SK-N-SH treated with all-trans-retinoic acid at 6 μM for 48 hours (cell line): ENCODE data around the gene ITGB3.

Source experiments
- ATAC-seq: fragments of 200-7000 bp; cut with Tn5 transposase; 3 replicates; pipeline ENCODE4 v1.9.1; 2020; ENCODE audit warnings: mild to moderate bottlenecking, moderate library complexity
- ARNTL ChIP-seq: fragments of 450-650 bp; formaldehyde crosslinking; IDR thresholded peaks from 2 replicates; pipeline ENCODE4 v1.5.0; 2020; ENCODE audit warnings: low read depth, mild to moderate bottlenecking, moderate library complexity, borderline replicate concordance
- BACH2 ChIP-seq: fragments of 250-450 bp; sonication (Bioruptor Pico); IDR thresholded peaks from 2 replicates; pipeline ENCODE4 v1.9.0; 2021; ENCODE audit warnings: mild to moderate bottlenecking, borderline replicate concordance
- CREB5 ChIP-seq: fragments of 250-450 bp; sonication (Bioruptor Pico); IDR thresholded peaks from 2 replicates; pipeline ENCODE4 v1.5.1; 2020; ENCODE audit warnings: low read depth, mild to moderate bottlenecking, moderate library complexity
- CSDC2 ChIP-seq: fragments of 250-450 bp; sonication (Bioruptor Pico); IDR thresholded peaks from 2 replicates; pipeline ENCODE4 v1.5.0; 2020; ENCODE audit warnings: mild to moderate bottlenecking, moderate library complexity
- ESRRG ChIP-seq: fragments of 250-450 bp; sonication (Bioruptor Pico); IDR thresholded peaks from 2 replicates; pipeline ENCODE4 v1.6.1; 2021; ENCODE audit warnings: mild to moderate bottlenecking
- GLIS3 ChIP-seq: fragments of 250-450 bp; sonication (Bioruptor Pico); IDR thresholded peaks from 2 replicates; pipeline ENCODE4 v1.5.0; 2020; ENCODE audit warnings: mild to moderate bottlenecking, moderate library complexity
- ISL1 ChIP-seq: fragments of 250-450 bp; sonication (Bioruptor Pico); IDR thresholded peaks from 2 replicates; pipeline ENCODE4 v2.1.2; 2022; ENCODE audit warnings: mild to moderate bottlenecking, moderate library complexity
- OSR1 ChIP-seq: fragments of 250-450 bp; sonication (Bioruptor Pico); IDR thresholded peaks from 2 replicates; pipeline ENCODE4 v1.8.0; 2022; ENCODE audit warnings: moderate library complexity, mild to moderate bottlenecking, inconsistent platforms
- PATZ1 ChIP-seq: fragments of 250-450 bp; sonication (Bioruptor Pico); IDR thresholded peaks from 2 replicates; pipeline ENCODE4 v1.8.0; 2020; ENCODE audit warnings: mild to moderate bottlenecking, moderate library complexity, borderline replicate concordance
- POU6F1 ChIP-seq: fragments of 250-450 bp; sonication (Bioruptor Pico); IDR thresholded peaks from 2 replicates; pipeline ENCODE4 v1.8.0; 2021; ENCODE audit warnings: low read depth, mild to moderate bottlenecking, moderate library complexity, borderline replicate concordance
- PPARA ChIP-seq: fragments of 250-450 bp; sonication (Bioruptor Pico); IDR thresholded peaks from 2 replicates; pipeline ENCODE4 v1.5.0; 2020; ENCODE audit warnings: mild to moderate bottlenecking, borderline replicate concordance
- RARB ChIP-seq: fragments of 250-450 bp; sonication (Bioruptor Pico); IDR thresholded peaks from 2 replicates; pipeline ENCODE4 v1.8.0; 2021; ENCODE audit warnings: mild to moderate bottlenecking, moderate library complexity
- TOX ChIP-seq: fragments of 250-450 bp; sonication (Bioruptor Pico); IDR thresholded peaks from 2 replicates; pipeline ENCODE4 v1.8.0; 2021; ENCODE audit warnings: mild to moderate bottlenecking, moderate library complexity, borderline replicate concordance
- TSHZ2 ChIP-seq: fragments of 250-450 bp; sonication (Bioruptor Pico); IDR thresholded peaks from 2 replicates; pipeline ENCODE4 v1.5.0; 2020; ENCODE audit warnings: mild to moderate bottlenecking, moderate library complexity
- ZC3H10 ChIP-seq: fragments of 250-450 bp; sonication (Bioruptor Pico); IDR thresholded peaks from 2 replicates; pipeline ENCODE4 v1.5.1; 2021; ENCODE audit warnings: mild to moderate bottlenecking, moderate library complexity
- ZFP3 ChIP-seq: fragments of 250-450 bp; sonication (Bioruptor Pico); IDR thresholded peaks from 2 replicates; pipeline ENCODE4 v1.5.0; 2020; ENCODE audit warnings: mild to moderate bottlenecking, moderate library complexity
- ZFP30 ChIP-seq: fragments of 450-650 bp; formaldehyde crosslinking; IDR thresholded peaks from 2 replicates; pipeline ENCODE4 v1.5.0; 2022; ENCODE audit warnings: mild to moderate bottlenecking, moderate library complexity
- ZNF565 ChIP-seq: fragments of 450-650 bp; formaldehyde crosslinking; conservative IDR thresholded peaks from 2 replicates; pipeline ENCODE4 v1.5.0; 2020; ENCODE audit warnings: low read depth, mild to moderate bottlenecking, moderate library complexity
- ZNF70 ChIP-seq: fragments of 450-650 bp; formaldehyde crosslinking; IDR thresholded peaks from 2 replicates; pipeline ENCODE4 v1.5.0; 2020; ENCODE audit warnings: mild to moderate bottlenecking, moderate library complexity
- ZNF8 ChIP-seq: fragments of 450-650 bp; formaldehyde crosslinking; IDR thresholded peaks from 2 replicates; pipeline ENCODE4 v1.5.0; 2020; ENCODE audit warnings: mild to moderate bottlenecking, moderate library complexity
- TF ChIP-seq, protein P1 (sequence below): fragments of 250-450 bp; sonication (Bioruptor Pico); IDR thresholded peaks from 2 replicates; pipeline ENCODE4 v1.5.1; 2021; ENCODE audit warnings: mild to moderate bottlenecking, moderate library complexity

Gene ITGB3

GRCh38 chr17:47270946-47271705, 17.5 kb downstream of the ITGB3 start:
- ATAC-seq = no peak
- no peak for TF ChIP-seq ZNF565 (CRISPR knock-in tag)
- no peak for TF ChIP-seq ZNF8 (CRISPR knock-in tag)
- TF ChIP-seq ZFP3 (CRISPR knock-in tag) = no peak
- TF ChIP-seq OSR1 = no peak

DNA sequence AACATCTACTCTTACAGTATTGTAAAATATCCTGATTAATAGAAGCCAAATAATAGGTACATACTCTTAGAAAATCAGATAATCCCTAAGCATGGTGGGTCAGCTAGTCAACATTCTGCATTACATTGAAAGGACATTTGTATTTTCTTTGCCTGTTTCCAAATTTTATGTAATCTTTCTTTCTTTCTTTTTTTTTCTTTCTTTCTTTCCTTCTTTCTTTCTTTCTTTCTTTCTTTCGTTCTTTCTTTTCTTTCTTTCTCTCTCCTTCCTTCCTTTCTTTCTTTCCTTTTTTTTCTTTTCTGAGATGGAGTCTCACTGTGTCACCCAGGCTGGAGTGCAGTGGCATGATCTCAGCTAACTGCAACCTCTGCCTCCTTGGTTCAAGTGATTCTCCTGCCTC, 18.9 kb downstream of the ITGB3 start:
- no peak for ATAC-seq
- TF ChIP-seq PATZ1 (CRISPR knock-in tag) (no peak), GLIS3 (CRISPR knock-in tag) (no peak), ZFP30 (no peak), ESRRG (CRISPR knock-in tag) (no peak), ARNTL (no peak), RARB (CRISPR knock-in tag) (no peak), TOX (CRISPR knock-in tag) (no peak), OSR1 (no peak), ZNF8 (CRISPR knock-in tag) (no peak), ISL1 (CRISPR knock-in tag) (no peak), TSHZ2 (no peak), CSDC2 (CRISPR knock-in tag) (no peak)
- TF ChIP-seq, all 23 proteins: peak for 0

GRCh38 chr17:47273245-47273644, 19.6 kb downstream of the ITGB3 start:
- no peak for ATAC-seq
- no peak for TF ChIP-seq CSDC2 (CRISPR knock-in tag)

DNA sequence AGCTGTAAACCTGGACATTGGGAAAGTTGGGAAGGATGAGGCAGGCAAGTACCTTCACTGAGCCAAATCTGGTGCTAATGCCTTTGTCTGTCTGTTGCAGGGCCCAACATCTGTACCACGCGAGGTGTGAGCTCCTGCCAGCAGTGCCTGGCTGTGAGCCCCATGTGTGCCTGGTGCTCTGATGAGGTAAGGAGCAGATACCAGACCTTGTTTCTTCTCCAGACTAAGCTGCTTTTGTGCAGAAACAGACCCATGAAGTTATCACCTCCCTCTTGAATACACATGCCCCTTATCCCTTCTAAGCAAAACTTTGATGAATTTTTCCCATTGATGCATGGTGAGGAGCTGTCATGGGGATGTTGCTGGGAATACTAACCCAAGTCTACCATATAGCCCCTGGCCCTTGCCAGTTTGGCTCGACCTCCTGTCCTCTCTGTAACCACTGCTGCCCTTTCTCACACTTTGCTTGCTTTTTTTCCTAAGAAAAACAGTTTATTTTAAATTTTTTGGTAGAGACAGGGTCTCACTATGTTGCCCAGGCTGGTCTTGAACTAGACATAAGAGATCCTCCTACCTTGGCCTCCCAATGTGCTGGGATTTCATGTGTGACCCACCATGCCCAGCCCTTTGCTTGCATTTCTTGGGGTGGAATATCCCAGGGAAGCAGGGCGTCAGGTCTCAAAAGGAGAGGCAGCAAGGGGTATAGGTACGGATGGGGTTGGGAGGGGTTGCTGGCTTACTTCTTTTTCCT, 20.9 kb downstream of the ITGB3 start:
- no peak for ATAC-seq
- TF ChIP-seq ZFP30 (no peak), ZNF70 (CRISPR knock-in tag) (no peak), ZNF565 (CRISPR knock-in tag) (no peak), RARB (CRISPR knock-in tag) (no peak), ESRRG (CRISPR knock-in tag) (no peak), ZFP3 (CRISPR knock-in tag) (no peak), OSR1 (no peak), CREB5 (no peak), ZC3H10 (CRISPR knock-in tag) (no peak), TOX (CRISPR knock-in tag) (no peak), ZNF8 (CRISPR knock-in tag) (no peak), PPARA (CRISPR knock-in tag) (no peak), GLIS3 (CRISPR knock-in tag) (no peak), ISL1 (CRISPR knock-in tag) (no peak), BACH2 (CRISPR knock-in tag) (no peak), POU6F1 (CRISPR knock-in tag) (no peak), PATZ1 (CRISPR knock-in tag) (no peak)
- TF ChIP-seq, protein P1, sequence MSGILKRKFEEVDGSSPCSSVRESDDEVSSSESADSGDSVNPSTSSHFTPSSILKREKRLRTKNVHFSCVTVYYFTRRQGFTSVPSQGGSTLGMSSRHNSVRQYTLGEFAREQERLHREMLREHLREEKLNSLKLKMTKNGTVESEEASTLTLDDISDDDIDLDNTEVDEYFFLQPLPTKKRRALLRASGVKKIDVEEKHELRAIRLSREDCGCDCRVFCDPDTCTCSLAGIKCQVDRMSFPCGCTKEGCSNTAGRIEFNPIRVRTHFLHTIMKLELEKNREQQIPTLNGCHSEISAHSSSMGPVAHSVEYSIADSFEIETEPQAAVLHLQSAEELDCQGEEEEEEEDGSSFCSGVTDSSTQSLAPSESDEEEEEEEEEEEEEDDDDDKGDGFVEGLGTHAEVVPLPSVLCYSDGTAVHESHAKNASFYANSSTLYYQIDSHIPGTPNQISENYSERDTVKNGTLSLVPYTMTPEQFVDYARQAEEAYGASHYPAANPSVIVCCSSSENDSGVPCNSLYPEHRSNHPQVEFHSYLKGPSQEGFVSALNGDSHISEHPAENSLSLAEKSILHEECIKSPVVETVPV (CRISPR knock-in tag) = no peak
